Activated CD8-positive, alpha-beta memory T cell treated with anti-CD3 and anti-CD28 coated beads for 36 hours (primary cell): ENCODE data around the gene ARAP1. TPM values are rescaled to one million over a fixed set of nuclear protein-coding genes. Genes with fewer than 3 reads are reported as not detected.

Experiments
- CTCF ChIA-PET: fragments of 350-600 bp; sonication (Branson Sonifier 250); formaldehyde crosslinking; loops from one replicate; lab custom pipeline; 2021; ENCODE audit warnings: antibody characterized with exemption; lab: Charles Lee
- POLR2A ChIA-PET: fragments of 350-600 bp; sonication (Branson Sonifier 250); formaldehyde crosslinking; loops from one replicate; lab custom pipeline; 2021; ENCODE audit warnings: antibody characterized with exemption; lab: Charles Lee
- total RNA-seq, 2 experiments: library from RNA; stranded (reverse); gene quantifications; one replicate each; pipeline ENCODE4 v1.2.3, GENCODE V29; 2021

ARAP1 gene
- 10 to 100 TPM; 66.7 to 68.5 TPM for total RNA-seq

GRCh38 chr11:72752088-72752914, at the start of gene ARAP1:
Gene ARAP1 (minus strand): TSS chr11:72752408. CDS start chr11:72727128, 25,280 bp downstream.
- ChIA-PET CTCF (interaction anchor here (1.9 kb wide), 1 partner anchor 42 kb away, joined by 6 read pairs; the partner anchor contains the start of gene STARD10), POLR2A (interaction anchor here (0.7 kb wide), 1 partner anchor 30 kb away, joined by 3 read pairs; no protein-coding TSS in a partner anchor)

- POLR2A ChIA-PET, result interaction anchor here (1.1 kb wide), 1 partner anchor 13 kb away, joined by 3 read pairs; no protein-coding TSS in a partner anchor
- CTCF ChIA-PET, result no interaction called here
Observed at GRCh38 chr11:72799441-72799840, 47.2 kb upstream of the ARAP1 start.

- POLR2A ChIA-PET, result interaction anchor here (1.1 kb wide), 1 partner anchor 15 kb away, joined by 3 read pairs; no protein-coding TSS in a partner anchor
- CTCF ChIA-PET, result interaction anchor here (0.7 kb wide), 1 partner anchor 73 kb away, joined by 3 read pairs; no protein-coding TSS in a partner anchor
Observed at GRCh38 chr11:72798361-72798760, 46.2 kb upstream of the ARAP1 start.

- POLR2A ChIA-PET, result interaction anchor here (0.8 to 1.9 kb wide), 9 partner anchors 9 to 72 kb away, joined by 3 to 9 read pairs (median 4); no protein-coding TSS in a partner anchor
Observed at GRCh38 chr11:72793425-72794367, 41.5 kb upstream of the ARAP1 start, which contains the start of gene STARD10. Gene STARD10 (minus strand): TSS chr11:72794047. CDS start chr11:72781181, 12,866 bp downstream.

GRCh38 chr11:72793076-72793424, 40.8 kb upstream of the ARAP1 start:
- CTCF ChIA-PET, result interaction anchor here (0.9 to 4.3 kb wide), 10 partner anchors 11 to 109 kb away, joined by 3 to 59 read pairs (median 5); no protein-coding TSS in a partner anchor
- POLR2A ChIA-PET, result interaction anchor here (1.3 to 1.9 kb wide), 4 partner anchors 20 to 71 kb away, joined by 3 to 9 read pairs (median 4); no protein-coding TSS in a partner anchor

More at GRCh38 chr11:72793425-72794367, 41.5 kb upstream of the ARAP1 start, which contains the start of gene STARD10:
- CTCF ChIA-PET, result interaction anchor here (0.6 to 4.3 kb wide), 24 partner anchors 11 to 1241 kb away, joined by 3 to 59 read pairs (median 4); partner anchors contain the start of gene ARAP1

GRCh38 chr11:72792437-72793021, 40.3 kb upstream of the ARAP1 start:
- ChIA-PET POLR2A (interaction anchor here (1.5 to 1.9 kb wide), 2 partner anchors 21 to 70 kb away, joined by 3 to 9 read pairs; no protein-coding TSS in a partner anchor), CTCF (interaction anchor here (0.6 to 4.3 kb wide), 11 partner anchors 10 to 108 kb away, joined by 3 to 59 read pairs (median 3); no protein-coding TSS in a partner anchor)

GRCh38 chr11:72791228-72791627, 39.0 kb upstream of the ARAP1 start:
- ChIA-PET POLR2A (interaction anchor here (1.7 kb wide), 1 partner anchor 10 kb away, joined by 5 read pairs; no protein-coding TSS in a partner anchor), CTCF (interaction anchor here (3.7 kb wide), 1 partner anchor 107 kb away, joined by 15 read pairs; no protein-coding TSS in a partner anchor)

- ChIA-PET POLR2A (interaction anchor here (1.7 kb wide), 1 partner anchor 8 kb away, joined by 5 read pairs; no protein-coding TSS in a partner anchor), CTCF (interaction anchor here (2.8 kb wide), 1 partner anchor 64 kb away, joined by 15 read pairs; no protein-coding TSS in a partner anchor)
Observed at GRCh38 chr11:72789493-72790131, 37.4 kb upstream of the ARAP1 start.

GRCh38 chr11:72788241-72788640, 36.0 kb upstream of the ARAP1 start:
- ChIA-PET CTCF (interaction anchor here (1.0 to 2.8 kb wide), 2 partner anchors 31 to 63 kb away, joined by 3 to 15 read pairs; no protein-coding TSS in a partner anchor), POLR2A (no interaction called here)

- POLR2A ChIA-PET, result interaction anchor here (1.3 kb wide), 1 partner anchor 26 kb away, joined by 6 read pairs; no protein-coding TSS in a partner anchor
Observed at GRCh38 chr11:72787216-72788104, 35.3 kb upstream of the ARAP1 start.

GRCh38 chr11:72786305-72787215, 34.4 kb upstream of the ARAP1 start:
- CTCF ChIA-PET, result interaction anchor here (2.8 kb wide), 1 partner anchor 61 kb away, joined by 15 read pairs; no protein-coding TSS in a partner anchor
- POLR2A ChIA-PET, result interaction anchor here (1.3 kb wide), 1 partner anchor 26 kb away, joined by 6 read pairs; no protein-coding TSS in a partner anchor

More at GRCh38 chr11:72787216-72788104, 35.3 kb upstream of the ARAP1 start:
- CTCF ChIA-PET, result interaction anchor here (0.6 to 2.8 kb wide), 2 partner anchors 16 to 62 kb away, joined by 3 to 15 read pairs; no protein-coding TSS in a partner anchor

GRCh38 chr11:72784662-72785061, 32.5 kb upstream of the ARAP1 start:
- ChIA-PET CTCF (interaction anchor here (1.5 kb wide), 1 partner anchor 35 kb away, joined by 4 read pairs; no protein-coding TSS in a partner anchor), POLR2A (no interaction called here)

- POLR2A ChIA-PET, result interaction anchor here (0.6 kb wide), 1 partner anchor 31 kb away, joined by 3 read pairs; no protein-coding TSS in a partner anchor
- CTCF ChIA-PET, result interaction anchor here (0.7 to 2.0 kb wide), 7 partner anchors 9 to 140 kb away, joined by 3 to 10 read pairs (median 4); partner anchors contain the start of gene STARD10
Observed at GRCh38 chr11:72783144-72783905, 31.1 kb upstream of the ARAP1 start.
